Liver (tissue), 9 donors: ENCODE data around the gene PNPLA2. TPM values are rescaled to one million over a fixed set of nuclear protein-coding genes. Genes with fewer than 3 reads are reported as not detected.

ENCODE experiments used
- DNase-seq: peaks from one replicate; pipeline ENCODE4 v3.0.0-alpha.2; 2017; ENCODE audit warnings: low spot score
- H3K27ac ChIP-seq, 2 donors: one replicate each; pipeline ENCODE4 v1.7.0; 2013; ENCODE audit warnings: inconsistent platforms in 2 of 2, low read length in 2 of 2, control low read depth in 1 of 2, low read depth in 1 of 2, mild to moderate bottlenecking in 1 of 2
- H3K27me3 ChIP-seq, 4 donors: one replicate each; pipeline versions ENCODE4 v1.6.1 to v1.7.0; 2013; ENCODE audit warnings: low read length in 3 of 4, inconsistent platforms in 1 of 4, mild to moderate bottlenecking in 1 of 4, moderate library complexity in 1 of 4; ENCODE audit not compliant: control insufficient read depth in 4 of 4, insufficient read depth in 4 of 4
- H3K36me3 ChIP-seq, 4 donors: one replicate each; pipeline versions ENCODE4 v1.6.1 to v1.7.0; 2013; ENCODE audit warnings: low read length in 3 of 4, mild to moderate bottlenecking in 3 of 4, low read depth in 1 of 4, moderate library complexity in 1 of 4; ENCODE audit not compliant: control insufficient read depth in 4 of 4, insufficient read depth in 3 of 4
- H3K4me1 ChIP-seq, 4 donors: one replicate each; pipeline versions ENCODE4 v1.6.1 to v1.7.0; 2013; ENCODE audit warnings: low read length in 3 of 4, mild to moderate bottlenecking in 3 of 4, moderate library complexity in 1 of 4; ENCODE audit not compliant: control insufficient read depth in 4 of 4, insufficient read depth in 4 of 4
- H3K4me3 ChIP-seq, 3 donors: one replicate each; pipeline versions ENCODE4 v1.6.1 to v1.7.0; 2013; ENCODE audit warnings: low read length in 3 of 3, control low read depth in 1 of 3, low read depth in 1 of 3, mild to moderate bottlenecking in 1 of 3
- H3K9ac ChIP-seq, 2 donors: one replicate each; pipeline ENCODE4 v1.7.0; 2013; ENCODE audit warnings: low read length in 2 of 2, mild to moderate bottlenecking in 2 of 2, moderate library complexity in 2 of 2, control low read depth in 1 of 2, low read depth in 1 of 2
- H3K9me3 ChIP-seq, 4 donors: one replicate each; pipeline versions ENCODE4 v1.6.1 to v1.7.0; 2013; ENCODE audit warnings: low read length in 3 of 4; ENCODE audit not compliant: control insufficient read depth in 4 of 4
- ATF3 ChIP-seq: IDR thresholded peaks from 2 replicates; pipeline ENCODE4 v1.6.1; 2016; ENCODE audit warnings: antibody characterized with exemption
- CTCF ChIP-seq: fragments of 150-350 bp; IDR thresholded peaks from 2 replicates; pipeline ENCODE4 v1.5.1; 2017; ENCODE audit warnings: improper control_type of control experiment, low read depth, low read length; ENCODE audit not compliant: missing input control
- FOXA1 ChIP-seq: IDR thresholded peaks from 2 replicates; pipeline ENCODE4 v1.6.1; 2016; ENCODE audit warnings: antibody characterized with exemption
- FOXA2 ChIP-seq: IDR thresholded peaks from 2 replicates; pipeline ENCODE4 v1.6.1; 2016; ENCODE audit warnings: antibody characterized with exemption
- GABPA ChIP-seq, 2 donors: IDR thresholded peaks in 1 of 2; conservative IDR thresholded peaks in 1 of 2; 2 replicates each; pipeline ENCODE4 v1.6.1; 2016; ENCODE audit warnings: antibody characterized with exemption in 2 of 2, mild to moderate bottlenecking in 1 of 2, moderate library complexity in 1 of 2
- HNF4A ChIP-seq, 2 donors: conservative IDR thresholded peaks; 2 replicates each; pipeline ENCODE4 v1.6.1; 2016; ENCODE audit warnings: antibody characterized with exemption in 2 of 2, mild to moderate bottlenecking in 2 of 2
- HNF4G ChIP-seq: IDR thresholded peaks from 2 replicates; pipeline ENCODE4 v1.6.1; 2016; ENCODE audit warnings: antibody characterized with exemption
- JUND ChIP-seq, 2 donors: IDR thresholded peaks; 2 replicates each; pipeline ENCODE4 v1.6.1; 2016; ENCODE audit warnings: antibody characterized with exemption in 2 of 2
- NR2F2 ChIP-seq: IDR thresholded peaks from 2 replicates; pipeline ENCODE4 v1.6.1; 2016; ENCODE audit warnings: antibody characterized with exemption
- RAD21 ChIP-seq, 2 donors: IDR thresholded peaks; 2 replicates each; pipeline ENCODE4 v1.6.1; 2016; ENCODE audit warnings: antibody characterized with exemption in 2 of 2, mild to moderate bottlenecking in 2 of 2
- RXRA ChIP-seq, 2 donors: IDR thresholded peaks; 2 replicates each; pipeline ENCODE4 v1.6.1; 2017 to 2018; ENCODE audit warnings: antibody characterized with exemption in 2 of 2, mild to moderate bottlenecking in 1 of 2
- TAF1 ChIP-seq: conservative IDR thresholded peaks from 2 replicates; pipeline ENCODE4 v1.6.1; 2016; ENCODE audit warnings: antibody characterized with exemption, mild to moderate bottlenecking
- YY1 ChIP-seq: IDR thresholded peaks from 2 replicates; pipeline ENCODE4 v1.6.1; 2016; ENCODE audit warnings: antibody characterized with exemption, mild to moderate bottlenecking
- WGBS: extraction: QIAGEN DNeasy Blood & Tissue Kit; methylation state at CpG from one replicate; pipeline ENCODE4 v1.1.7; 2013; 5-methylcytosine and 5-hydroxymethylcytosine counted together
- polyA plus RNA-seq, 2 donors: library from polyadenylated mRNA; stranded (reverse) in 1 of 2; unstranded in 1 of 2; fragments of 200-250 nt in 1 of 2; fragments of >200 nt in 1 of 2; fragmentation: Nextera tagmentation in 1 of 2; extraction: Ambion mirVana in 1 of 2; gene quantifications; one replicate each; pipeline versions ENCODE4 v1.2.1 to v1.2.3, GENCODE V29; 2013 to 2015
- total RNA-seq, 2 donors: library from RNA; depleted of rRNA; stranded (reverse); fragments of >200 nt; gene quantifications; one replicate each; pipeline ENCODE4 v1.2.3, GENCODE V29; 2014
- TF ChIP-seq, protein P1 (sequence below): IDR thresholded peaks from 2 replicates; pipeline ENCODE4 v1.6.1; 2016; ENCODE audit warnings: antibody characterized with exemption, mild to moderate bottlenecking
- TF ChIP-seq, protein P2 (sequence below): IDR thresholded peaks from 2 replicates; pipeline ENCODE4 v1.6.1; 2016; ENCODE audit warnings: antibody characterized with exemption
- donor health status: healthy.
- donor health status: healthy.
- donor health status: healthy.
- donor health status: healthy.
- donor health status: healthy.

The PNPLA2 gene
- total and polyA plus RNA-seq, 4 donors = 13.7 to 58.9 (median 27.2) TPM

- Histone ChIP-seq H3K4me1 (peaks cover 10 to 40% (median 20%) of the 10 kb centered on the region in 4 donors), H3K4me3 (no peak overlapping the region), H3K27me3 (peaks cover 0 to 3% (median 0%) of the 10 kb centered on the region in 4 donors), H3K36me3 (no peaks in the 10 kb centered on the region), H3K9ac (no peak overlapping the region), H3K27ac (no peak overlapping the region), H3K9me3 (no peaks in the 10 kb centered on the region)
- TF ChIP-seq YY1 (no peak), FOXA2 (no peak), JUND (IDR thresholded peaks at IDR 0.05) (no peak), RAD21 (IDR thresholded peaks at IDR 0.05) (peak; percentile 77 to 86), CTCF (peak; percentile 77), ATF3 (no peak), HNF4G (no peak), RXRA (IDR thresholded peaks at IDR 0.05) (no peak)
- TF ChIP-seq, protein P1, sequence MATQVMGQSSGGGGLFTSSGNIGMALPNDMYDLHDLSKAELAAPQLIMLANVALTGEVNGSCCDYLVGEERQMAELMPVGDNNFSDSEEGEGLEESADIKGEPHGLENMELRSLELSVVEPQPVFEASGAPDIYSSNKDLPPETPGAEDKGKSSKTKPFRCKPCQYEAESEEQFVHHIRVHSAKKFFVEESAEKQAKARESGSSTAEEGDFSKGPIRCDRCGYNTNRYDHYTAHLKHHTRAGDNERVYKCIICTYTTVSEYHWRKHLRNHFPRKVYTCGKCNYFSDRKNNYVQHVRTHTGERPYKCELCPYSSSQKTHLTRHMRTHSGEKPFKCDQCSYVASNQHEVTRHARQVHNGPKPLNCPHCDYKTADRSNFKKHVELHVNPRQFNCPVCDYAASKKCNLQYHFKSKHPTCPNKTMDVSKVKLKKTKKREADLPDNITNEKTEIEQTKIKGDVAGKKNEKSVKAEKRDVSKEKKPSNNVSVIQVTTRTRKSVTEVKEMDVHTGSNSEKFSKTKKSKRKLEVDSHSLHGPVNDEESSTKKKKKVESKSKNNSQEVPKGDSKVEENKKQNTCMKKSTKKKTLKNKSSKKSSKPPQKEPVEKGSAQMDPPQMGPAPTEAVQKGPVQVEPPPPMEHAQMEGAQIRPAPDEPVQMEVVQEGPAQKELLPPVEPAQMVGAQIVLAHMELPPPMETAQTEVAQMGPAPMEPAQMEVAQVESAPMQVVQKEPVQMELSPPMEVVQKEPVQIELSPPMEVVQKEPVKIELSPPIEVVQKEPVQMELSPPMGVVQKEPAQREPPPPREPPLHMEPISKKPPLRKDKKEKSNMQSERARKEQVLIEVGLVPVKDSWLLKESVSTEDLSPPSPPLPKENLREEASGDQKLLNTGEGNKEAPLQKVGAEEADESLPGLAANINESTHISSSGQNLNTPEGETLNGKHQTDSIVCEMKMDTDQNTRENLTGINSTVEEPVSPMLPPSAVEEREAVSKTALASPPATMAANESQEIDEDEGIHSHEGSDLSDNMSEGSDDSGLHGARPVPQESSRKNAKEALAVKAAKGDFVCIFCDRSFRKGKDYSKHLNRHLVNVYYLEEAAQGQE = no peak
- TF ChIP-seq, protein P2, sequence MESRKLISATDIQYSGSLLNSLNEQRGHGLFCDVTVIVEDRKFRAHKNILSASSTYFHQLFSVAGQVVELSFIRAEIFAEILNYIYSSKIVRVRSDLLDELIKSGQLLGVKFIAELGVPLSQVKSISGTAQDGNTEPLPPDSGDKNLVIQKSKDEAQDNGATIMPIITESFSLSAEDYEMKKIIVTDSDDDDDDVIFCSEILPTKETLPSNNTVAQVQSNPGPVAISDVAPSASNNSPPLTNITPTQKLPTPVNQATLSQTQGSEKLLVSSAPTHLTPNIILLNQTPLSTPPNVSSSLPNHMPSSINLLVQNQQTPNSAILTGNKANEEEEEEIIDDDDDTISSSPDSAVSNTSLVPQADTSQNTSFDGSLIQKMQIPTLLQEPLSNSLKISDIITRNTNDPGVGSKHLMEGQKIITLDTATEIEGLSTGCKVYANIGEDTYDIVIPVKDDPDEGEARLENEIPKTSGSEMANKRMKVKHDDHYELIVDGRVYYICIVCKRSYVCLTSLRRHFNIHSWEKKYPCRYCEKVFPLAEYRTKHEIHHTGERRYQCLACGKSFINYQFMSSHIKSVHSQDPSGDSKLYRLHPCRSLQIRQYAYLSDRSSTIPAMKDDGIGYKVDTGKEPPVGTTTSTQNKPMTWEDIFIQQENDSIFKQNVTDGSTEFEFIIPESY = no peak
- DNase-seq = peak; percentile 72
- WGBS = 39% methylated on average over 14 of the region's 14 CpGs
Observed at GRCh38 chr11:848380-848931, 29.7 kb downstream of the PNPLA2 start.

DNA sequence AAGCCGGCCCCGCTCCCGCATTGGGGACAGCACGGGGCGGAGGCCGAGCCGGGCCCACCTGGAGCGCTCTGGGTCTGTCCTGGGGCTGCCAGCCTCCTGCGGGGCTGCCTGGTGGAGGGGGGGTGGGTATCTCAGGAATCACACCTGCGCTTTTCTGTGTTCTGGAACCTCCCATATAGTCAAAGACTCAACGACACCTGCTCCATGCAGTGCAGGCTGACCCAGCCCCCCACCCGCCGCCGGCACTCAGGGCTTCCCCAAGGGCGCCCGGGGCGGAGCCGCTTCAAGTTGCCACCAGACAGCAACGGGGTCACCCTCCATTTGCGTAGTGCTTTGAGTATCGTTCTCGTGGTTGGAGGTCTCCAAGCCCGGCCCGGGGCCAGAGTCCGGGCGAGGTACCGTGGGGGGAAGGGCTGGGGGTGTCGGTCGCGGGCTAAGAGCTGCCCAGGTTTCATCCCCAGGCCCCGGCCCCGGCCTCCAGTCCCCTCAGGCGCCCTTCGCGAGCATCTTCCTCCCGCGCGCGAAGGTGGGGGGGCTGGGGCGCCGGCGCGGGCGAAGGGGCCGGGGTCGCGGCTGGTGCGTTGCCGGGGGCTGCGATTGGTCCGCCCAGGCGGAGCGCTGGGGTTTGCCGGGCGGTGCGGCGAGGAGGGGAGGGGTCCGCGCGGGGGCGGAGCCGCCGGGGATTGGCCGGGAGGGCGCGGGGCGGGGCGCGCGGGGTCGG, 30.6 kb downstream of the PNPLA2 start:
- Histone ChIP-seq H3K27me3 (peaks cover 0 to 3% (median 0%) of the 10 kb centered on the region in 4 donors), H3K9ac (no peak overlapping the region), H3K9me3 (no peaks in the 10 kb centered on the region), H3K4me3 (peak overlapping the region in 1 of 3 donors; percentile 37), H3K36me3 (no peaks in the 10 kb centered on the region), H3K27ac (no peak overlapping the region), H3K4me1 (peaks cover 3 to 32% (median 12%) of the 10 kb centered on the region in 4 donors)
- WGBS = 16% methylated on average over 71 of the region's 71 CpGs
- no peak for DNase-seq
- TF ChIP-seq RXRA (IDR thresholded peaks at IDR 0.05) (no peak), ATF3 (no peak), HNF4A (conservative IDR thresholded peaks at IDR 0.05) (no peak), HNF4G (no peak), CTCF (no peak), NR2F2 (no peak), JUND (IDR thresholded peaks at IDR 0.05) (no peak), TAF1 (no peak), YY1 (no peak), FOXA1 (no peak), GABPA (IDR thresholded peaks at IDR 0.05 in 1 of 2, conservative IDR thresholded peaks at IDR 0.05 in 1 of 2) (no peak), RAD21 (IDR thresholded peaks at IDR 0.05) (no peak)
- TF ChIP-seq, protein P1 = no peak
